Tibial nerve (tissue), 4 donors: ENCODE results near the gene LRRN2. TPM values are rescaled to one million over a fixed set of nuclear protein-coding genes. Genes with fewer than 3 reads are reported as not detected.

Source experiments
- DNase-seq, 2 donors: peaks; one replicate each; pipeline ENCODE4 v3.0.0-alpha.2; 2019; ENCODE audit warnings: low spot score in 2 of 2
- H3K27ac ChIP-seq, 4 donors: fragments of 200-600 bp; sonication (generic) in 3 of 4; one replicate each; pipeline ENCODE4 v1.5.1; 2017 to 2019; ENCODE audit warnings: mild to moderate bottlenecking in 1 of 4
- H3K27me3 ChIP-seq, 2 donors: fragments of 200-600 bp; sonication (generic) in 1 of 2; one replicate each; pipeline versions ENCODE4 v1.5.1 to v1.6.0; 2017 to 2019
- H3K36me3 ChIP-seq, 3 donors: fragments of 200-600 bp; sonication (generic); one replicate each; pipeline ENCODE4 v1.5.1; 2018 to 2019
- H3K4me1 ChIP-seq, 4 donors: fragments of 200-600 bp; sonication (generic) in 3 of 4; one replicate each; pipeline ENCODE4 v1.5.1; 2017 to 2019
- H3K4me3 ChIP-seq, 4 donors: fragments of 200-600 bp; sonication (generic) in 3 of 4; one replicate each; pipeline ENCODE4 v1.5.1; 2017 to 2019; ENCODE audit warnings: mild to moderate bottlenecking in 1 of 4, moderate library complexity in 1 of 4
- H3K9me3 ChIP-seq, 4 donors: fragments of 200-600 bp; sonication (generic) in 3 of 4; one replicate each; pipeline ENCODE4 v1.5.1; 2017 to 2019
- EP300 ChIP-seq, 2 donors: sonication (generic); formaldehyde crosslinking; IDR thresholded peaks; one replicate each; pipeline ENCODE4 v1.6.1; 2017; ENCODE audit warnings: antibody characterized with exemption in 2 of 2, mild to moderate bottlenecking in 1 of 2
- POLR2A ChIP-seq, 2 donors: fragments of 450-650 bp; IDR thresholded peaks; one replicate each; pipeline ENCODE4 v1.6.1; 2017; ENCODE audit warnings: antibody characterized with exemption in 2 of 2, mild to moderate bottlenecking in 2 of 2, moderate library complexity in 2 of 2
- WGBS, 2 donors: methylation state at CpG; one replicate each; pipeline ENCODE4 v1.1.5; 2018; 5-methylcytosine and 5-hydroxymethylcytosine counted together
- total RNA-seq, 4 donors: library from RNA; depleted of rRNA; stranded (reverse); fragments of >200 nt; gene quantifications; one replicate each; pipeline ENCODE4 v1.1.0, GENCODE V29; 2016
- TF ChIP-seq, protein P1 (sequence below), 5 experiments: fragments of 200-600 bp in 3 of 5; fragments of 450-650 bp in 2 of 5; sonication (generic) in 3 of 5; IDR thresholded peaks; one replicate each; pipeline ENCODE4 v1.5.1; 2016 to 2019; ENCODE audit warnings: antibody characterized with exemption in 5 of 5, mild to moderate bottlenecking in 3 of 5, moderate library complexity in 2 of 5

Gene LRRN2
- total RNA-seq, 4 donors from 2014 or later = 3.6 to 22.9 (median 14.5) TPM

DNA sequence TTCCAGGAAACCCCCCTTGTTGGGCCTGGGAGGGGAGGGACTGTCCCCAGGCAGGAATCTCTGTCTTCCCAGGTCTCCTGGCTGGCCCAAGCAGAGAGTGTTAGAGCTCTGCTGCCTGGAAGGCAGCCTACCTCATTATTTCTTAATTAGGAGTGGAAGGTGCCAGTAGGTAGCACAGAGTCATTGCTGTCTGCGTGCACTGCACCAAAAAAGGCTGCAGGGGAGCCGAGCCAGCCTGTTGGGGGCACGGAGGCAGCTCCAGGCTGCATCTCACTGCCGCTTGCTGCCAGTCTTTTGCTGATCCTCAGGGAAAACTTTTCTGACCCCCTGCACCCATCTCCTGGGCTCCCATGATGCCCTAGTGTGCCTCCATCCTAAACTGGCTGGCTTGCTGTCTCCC is 58.1 kb downstream of the LRRN2 start:
- Histone ChIP-seq H3K36me3 (no peaks in the 10 kb centered on the region), H3K4me1 (peaks cover 0 to 29% (median 7%) of the 10 kb centered on the region in 4 donors), H3K27ac (no peak overlapping the region), H3K27me3 (no peaks in the 10 kb centered on the region), H3K9me3 (no peaks in the 10 kb centered on the region), H3K4me3 (no peak overlapping the region)
- TF ChIP-seq EP300 (IDR thresholded peaks at IDR 0.05) = no peak
- TF ChIP-seq, protein P1, sequence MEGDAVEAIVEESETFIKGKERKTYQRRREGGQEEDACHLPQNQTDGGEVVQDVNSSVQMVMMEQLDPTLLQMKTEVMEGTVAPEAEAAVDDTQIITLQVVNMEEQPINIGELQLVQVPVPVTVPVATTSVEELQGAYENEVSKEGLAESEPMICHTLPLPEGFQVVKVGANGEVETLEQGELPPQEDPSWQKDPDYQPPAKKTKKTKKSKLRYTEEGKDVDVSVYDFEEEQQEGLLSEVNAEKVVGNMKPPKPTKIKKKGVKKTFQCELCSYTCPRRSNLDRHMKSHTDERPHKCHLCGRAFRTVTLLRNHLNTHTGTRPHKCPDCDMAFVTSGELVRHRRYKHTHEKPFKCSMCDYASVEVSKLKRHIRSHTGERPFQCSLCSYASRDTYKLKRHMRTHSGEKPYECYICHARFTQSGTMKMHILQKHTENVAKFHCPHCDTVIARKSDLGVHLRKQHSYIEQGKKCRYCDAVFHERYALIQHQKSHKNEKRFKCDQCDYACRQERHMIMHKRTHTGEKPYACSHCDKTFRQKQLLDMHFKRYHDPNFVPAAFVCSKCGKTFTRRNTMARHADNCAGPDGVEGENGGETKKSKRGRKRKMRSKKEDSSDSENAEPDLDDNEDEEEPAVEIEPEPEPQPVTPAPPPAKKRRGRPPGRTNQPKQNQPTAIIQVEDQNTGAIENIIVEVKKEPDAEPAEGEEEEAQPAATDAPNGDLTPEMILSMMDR (IDR thresholded peaks at IDR 0.05) = no peak
- no peak for TF ChIP-seq POLR2A (IDR thresholded peaks at IDR 0.05)
- DNase-seq = no peak
- 60 to 76% methylated on average over 2 of the region's 4 CpGs for WGBS, 2 donors

- Histone ChIP-seq H3K4me1 (peaks cover 0 to 38% (median 7%) of the 10 kb centered on the region in 4 donors), H3K36me3 (no peaks in the 10 kb centered on the region), H3K27me3 (no peaks in the 10 kb centered on the region), H3K27ac (no peak overlapping the region), H3K4me3 (no peak overlapping the region), H3K9me3 (no peaks in the 10 kb centered on the region)
- no peak for DNase-seq
- TF ChIP-seq EP300 (IDR thresholded peaks at IDR 0.05) (no peak), POLR2A (IDR thresholded peaks at IDR 0.05) (no peak)
- TF ChIP-seq, protein P1 (IDR thresholded peaks at IDR 0.05) = no peak
- 66 to 78% methylated on average over 7 of the region's 7 CpGs for WGBS, 2 donors
Observed at GRCh38 chr1:204626381-204626780, 59.2 kb downstream of the LRRN2 start.

DNA sequence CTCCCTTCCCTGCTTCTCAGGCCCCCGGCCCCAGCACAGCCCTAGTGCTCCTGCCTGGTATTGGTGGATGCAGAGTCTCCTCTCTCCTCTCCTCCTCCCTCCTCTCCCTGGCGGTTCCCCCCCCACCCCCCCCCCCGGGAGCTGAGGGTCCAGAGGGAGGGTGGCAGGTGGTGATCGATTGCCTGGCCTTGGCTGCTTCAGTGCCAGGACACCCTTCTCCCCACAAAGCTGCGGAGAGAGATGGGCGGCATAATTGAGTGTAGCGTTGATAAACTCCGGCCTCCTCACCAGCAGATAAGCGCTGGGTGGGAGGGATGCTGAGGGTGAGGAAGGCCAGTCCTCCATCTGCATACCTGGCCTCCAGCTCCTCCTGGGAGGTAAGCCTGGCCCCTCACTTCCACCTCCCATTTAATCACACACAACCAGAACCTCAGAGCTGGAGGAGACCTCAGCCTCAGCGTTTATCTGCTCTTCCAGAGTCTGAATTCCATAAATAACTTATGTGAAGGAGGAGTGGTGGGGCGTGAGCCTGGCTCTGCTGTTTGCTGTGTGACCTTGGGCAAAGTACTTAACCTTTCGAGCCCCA is 60.8 kb downstream of the LRRN2 start:
- H3K4me3 ChIP-seq = no peak overlapping the region
- DNase-seq = no peak
- H3K36me3 ChIP-seq = no peaks in the 10 kb centered on the region
- H3K4me1 ChIP-seq = peaks cover 0 to 38% (median 7%) of the 10 kb centered on the region in 4 donors
- TF ChIP-seq, protein P1 (IDR thresholded peaks at IDR 0.05) = no peak
- no peaks in the 10 kb centered on the region for H3K27me3 ChIP-seq
- 49 to 52% methylated on average over 12 of the region's 12 CpGs for WGBS, 2 donors
- no peaks in the 10 kb centered on the region for H3K9me3 ChIP-seq
- H3K27ac ChIP-seq = no peak overlapping the region

- TF ChIP-seq POLR2A (IDR thresholded peaks at IDR 0.05) (no peak), EP300 (IDR thresholded peaks at IDR 0.05) (no peak)
Observed at GRCh38 chr1:204623894-204624361, 61.6 kb downstream of the LRRN2 start.

DNA sequence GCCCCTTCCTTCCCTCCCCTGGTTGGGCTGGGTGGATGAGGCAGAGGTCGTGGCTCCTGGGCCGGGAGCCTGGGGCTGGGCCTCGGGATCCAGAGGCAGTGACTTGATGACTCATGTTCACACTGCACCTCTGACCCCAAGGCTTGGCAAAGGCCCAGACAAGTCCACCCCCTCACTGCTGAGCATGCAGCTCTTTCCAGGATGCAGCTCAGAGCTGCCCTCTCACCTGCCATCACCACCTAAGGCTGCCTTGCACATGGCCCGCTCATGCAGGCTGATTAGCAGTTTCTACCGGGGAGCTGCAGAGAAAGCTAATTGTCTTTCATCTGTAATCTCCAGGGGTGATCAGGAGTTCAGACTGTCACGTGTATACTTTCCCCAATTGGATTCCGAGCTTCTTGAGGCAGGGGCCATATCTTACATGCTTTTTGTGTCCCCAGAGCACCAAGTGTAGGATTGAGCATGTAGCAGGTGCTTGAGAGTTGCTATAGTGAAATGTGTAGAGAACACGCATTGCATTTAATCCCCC is 62.1 kb downstream of the LRRN2 start:
- 40 to 45% methylated on average over 8 of the region's 8 CpGs for WGBS, 2 donors

More at GRCh38 chr1:204623894-204624361, 61.6 kb downstream of the LRRN2 start:
- DNase-seq = no peak
- Histone ChIP-seq H3K27me3 (no peaks in the 10 kb centered on the region), H3K9me3 (no peaks in the 10 kb centered on the region), H3K4me3 (no peak overlapping the region), H3K36me3 (no peaks in the 10 kb centered on the region), H3K4me1 (peaks cover 0 to 38% (median 7%) of the 10 kb centered on the region in 4 donors), H3K27ac (no peak overlapping the region)
- WGBS, 2 donors = 43 to 67% methylated on average over 3 of the region's 3 CpGs

More for the DNA sequence above, 62.1 kb downstream of the LRRN2 start:
- no peak overlapping the region for H3K27ac ChIP-seq
- H3K4me1 ChIP-seq = peaks cover 0 to 38% (median 7%) of the 10 kb centered on the region in 4 donors
- DNase-seq = no peak
- H3K4me3 ChIP-seq = no peak overlapping the region
- no peaks in the 10 kb centered on the region for H3K36me3 ChIP-seq
- no peaks in the 10 kb centered on the region for H3K27me3 ChIP-seq
- H3K9me3 ChIP-seq = no peaks in the 10 kb centered on the region
- no peak for TF ChIP-seq EP300 (IDR thresholded peaks at IDR 0.05)
- TF ChIP-seq, protein P1 (IDR thresholded peaks at IDR 0.05) = no peak
- no peak for TF ChIP-seq POLR2A (IDR thresholded peaks at IDR 0.05)
